A549 treated with DMSO at 1 μM for 4 hours (cell line): ENCODE data around the gene NPM3. TPM values are rescaled to one million over a fixed set of nuclear protein-coding genes. Genes with fewer than 3 reads are reported as not detected.

ENCODE experiments used
- total RNA-seq: library from RNA; stranded (reverse); fragments of 200-300 nt; extraction: Qiagen RNA extraction; gene quantifications from 5 replicates; pipeline ENCODE4 v1.2.3, GENCODE V29; 2022; ENCODE audit warnings: low read depth

The NPM3 gene, protein sequence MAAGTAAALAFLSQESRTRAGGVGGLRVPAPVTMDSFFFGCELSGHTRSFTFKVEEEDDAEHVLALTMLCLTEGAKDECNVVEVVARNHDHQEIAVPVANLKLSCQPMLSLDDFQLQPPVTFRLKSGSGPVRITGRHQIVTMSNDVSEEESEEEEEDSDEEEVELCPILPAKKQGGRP
- 107 to 126 TPM (median 118 TPM) in 5 replicates for total RNA-seq

DNA sequence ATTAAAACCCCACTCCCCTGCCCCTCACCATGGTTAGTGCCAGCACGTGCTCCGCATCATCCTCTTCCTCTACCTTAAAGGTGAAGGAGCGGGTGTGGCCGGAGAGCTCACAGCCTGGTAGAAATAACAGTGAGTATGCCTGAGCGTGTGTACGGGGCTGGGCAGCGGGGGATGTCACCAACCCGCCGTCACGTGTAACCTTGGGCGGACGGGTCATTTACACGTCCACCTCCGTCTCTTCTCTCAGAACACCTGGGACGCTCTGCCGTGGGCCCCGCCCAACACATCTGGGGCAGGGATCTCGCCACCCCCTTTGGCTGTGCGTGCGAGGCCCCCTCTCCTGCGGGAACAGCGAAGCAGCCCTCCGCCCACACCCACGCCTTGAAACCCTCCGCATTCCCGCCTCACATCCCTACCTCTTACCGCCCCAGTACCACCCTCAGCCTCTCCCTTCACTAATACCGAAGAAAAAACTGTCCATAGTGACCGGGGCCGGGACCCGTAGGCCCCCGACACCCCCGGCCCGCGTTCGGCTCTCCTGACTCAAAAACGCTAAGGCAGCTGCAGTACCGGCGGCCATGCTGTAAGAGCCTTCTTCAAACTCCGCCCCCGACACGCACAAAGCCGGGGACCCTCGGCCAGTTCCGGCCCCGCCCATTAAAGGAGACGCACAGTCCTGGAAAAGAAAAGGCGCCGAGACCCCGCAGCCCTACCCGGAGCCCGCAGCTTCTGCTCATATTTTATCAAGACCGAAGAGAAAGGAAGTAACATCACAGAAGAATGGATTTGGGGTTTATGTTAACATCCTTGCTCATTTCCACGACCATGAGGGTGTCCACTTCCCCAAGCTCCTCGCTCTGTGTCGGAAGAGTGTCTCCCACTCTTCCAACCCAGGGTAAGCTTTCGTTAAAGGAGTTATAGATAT lies at the start of gene NPM3:
NPM3 (minus strand) TSS at position 636 of the 925 bp plus-strand sequence; CDS start at position 580, 56 bp downstream.

DNA sequence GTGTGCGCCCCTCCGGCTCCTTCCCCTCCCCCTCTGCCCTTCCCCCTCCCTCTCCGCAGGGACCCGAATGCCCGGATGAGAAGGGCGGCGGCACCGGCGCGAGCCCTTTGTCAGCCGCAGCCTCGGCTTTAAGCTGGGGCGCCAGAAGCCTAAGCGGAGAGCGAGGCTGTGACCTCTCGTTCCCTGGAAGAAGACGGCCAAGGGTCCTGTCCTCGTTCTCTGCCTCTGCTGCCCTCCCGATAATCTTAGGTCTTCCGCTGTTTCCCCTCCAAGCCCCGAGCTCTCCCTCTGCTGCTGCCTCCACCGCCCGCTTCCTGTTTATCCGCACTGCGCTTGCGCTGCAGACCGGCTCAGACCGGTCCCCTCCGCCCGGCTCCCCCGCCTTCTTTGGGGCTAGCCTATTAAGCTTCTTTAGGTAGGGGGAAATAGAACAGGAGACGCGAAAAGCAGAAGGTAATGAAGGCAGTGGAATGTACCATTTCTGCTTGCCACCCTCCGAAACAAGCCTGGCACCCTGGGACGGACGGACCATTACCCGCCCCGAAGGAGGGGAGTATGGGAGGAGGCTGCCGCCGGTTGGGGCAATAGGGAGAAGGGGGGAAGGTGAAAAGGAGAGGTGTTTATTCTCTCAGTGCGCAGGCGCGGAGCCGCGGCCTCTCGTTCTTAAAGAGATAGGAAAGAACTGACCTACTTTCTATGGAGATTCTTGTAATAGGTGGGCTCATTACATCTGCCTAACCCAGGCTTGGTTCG lies 35.0 kb upstream of the NPM3 start, which contains the start of gene OGA:
OGA (minus strand) TSS at position 326 of the 753 bp plus-strand sequence. CDS start 422 bp downstream, outside the sequence.

DNA sequence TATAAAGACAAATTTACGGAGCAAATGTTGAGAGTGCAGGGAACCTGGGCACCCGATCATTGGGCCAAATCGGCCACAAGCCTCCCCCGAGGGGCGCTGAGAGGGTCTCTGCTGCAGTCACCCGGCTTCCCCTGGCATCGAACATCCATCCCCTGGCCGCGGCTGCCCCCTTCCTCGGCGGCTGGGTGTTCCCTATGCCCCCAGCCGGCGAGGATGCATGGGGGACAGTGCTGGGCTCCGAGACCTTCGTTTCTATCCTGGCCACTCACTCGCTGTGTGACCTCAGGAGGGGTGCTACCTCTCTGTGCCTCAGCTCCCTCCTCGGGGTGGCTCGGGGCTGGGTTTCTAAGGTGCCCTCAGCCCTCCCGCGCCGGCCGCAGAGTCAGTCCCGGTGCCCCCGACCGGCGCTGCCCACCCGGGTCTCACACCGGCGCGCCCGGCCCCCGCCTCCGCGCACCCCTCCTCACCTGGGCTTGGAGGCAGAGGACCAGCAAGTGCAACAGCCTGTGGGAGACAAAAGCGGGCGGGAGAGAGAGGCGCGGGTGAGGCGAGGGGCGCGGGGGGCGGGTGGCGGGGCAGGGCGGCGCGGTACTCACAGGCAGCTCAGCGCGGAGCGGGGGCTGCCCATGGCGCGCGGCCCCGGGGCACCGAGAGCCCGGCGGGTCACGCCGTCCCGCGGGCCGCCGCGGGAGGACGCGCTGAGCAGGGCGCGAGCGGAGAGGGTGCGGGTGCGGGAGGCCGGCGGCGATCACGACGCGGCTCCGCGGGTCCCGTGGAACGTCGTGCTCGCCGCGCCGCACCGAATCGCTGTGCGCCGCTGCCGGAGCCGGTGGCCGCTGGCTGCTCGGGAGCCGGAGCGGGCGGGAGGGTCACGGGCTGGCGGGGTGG lies 7.7 kb downstream of the NPM3 start, which contains the start of gene FGF8:
FGF8 (minus strand) TSS at position 842 of the 888 bp plus-strand sequence; CDS start at position 628, 214 bp downstream.

Other genes with a start within 250 kb of the NPM3 start
- gene POLL, start 195.2 kb downstream of the NPM3 start, total RNA-seq = 13.4 to 16.4 TPM (median 15.0 TPM) in 5 replicates
- 31.8 to 46.4 TPM (median 33.8 TPM) in 5 replicates for gene DPCD, start 195.1 kb downstream of the NPM3 start, total RNA-seq
- gene FBXW4, start 88.3 kb downstream of the NPM3 start, total RNA-seq = 19.8 to 25.7 TPM (median 20.7 TPM) in 5 replicates
- 0.08 TPM in 1 of 5 replicates, not detected in the others for gene FGF8, start 7.3 kb downstream of the NPM3 start, total RNA-seq
- 65.6 to 77.3 TPM (median 66.6 TPM) in 5 replicates for gene OGA, start 35.0 kb upstream of the NPM3 start, total RNA-seq
- 0.69 to 1.2 TPM (median 0.89 TPM) in 5 replicates for gene KCNIP2, start 60.4 kb upstream of the NPM3 start, total RNA-seq